HG03196 (cell line): Measurements from ENCODE around the gene ZBED6.
A peak's percentile ranks its signal among the peaks of the same experiment; 100 is the strongest.
"Not testable (repeated sequence)": the region's sequence is repeated elsewhere in the genome, so short reads cannot be mapped to it uniquely, and the experiment has no call there.

ENCODE experiments used
- ATAC-seq: cut with Tn5 transposase; IDR thresholded peaks from one replicate; pipeline ENCODE4 v1.9.1; 2021; ENCODE audit not compliant: unreplicated experiment

The ZBED6 gene

GRCh38 chr1:203795441-203796235 lies at the start of gene ZBED6, which contains the start of gene ZC3H11A:
Gene ZBED6, plus strand, starts transcription at chr1:203795623. Its CDS starts 1,900 bp downstream, at chr1:203797523.
Gene ZC3H11A, plus strand, starts transcription at chr1:203795623. Its CDS starts 21,448 bp downstream, at chr1:203817071.
- ATAC-seq = peak; percentile 98

GRCh38 chr1:203746281-203746680 lies 49.1 kb upstream of the ZBED6 start:
- no peak for ATAC-seq

- ATAC-seq = no peak
These were observed 44.4 kb upstream of the ZBED6 start for GRCh38 chr1:203751051-203751450.

- ATAC-seq = not testable (repeated sequence)
These were observed 43.6 kb upstream of the ZBED6 start for GRCh38 chr1:203751618-203752361.

- ATAC-seq = peak; percentile 47
These were observed 41.0 kb upstream of the ZBED6 start for GRCh38 chr1:203754455-203754864.

GRCh38 chr1:203756036-203756435 lies 39.4 kb upstream of the ZBED6 start:
- ATAC-seq = no peak

GRCh38 chr1:203758749-203759148 lies 36.7 kb upstream of the ZBED6 start:
- ATAC-seq = not testable (repeated sequence)

GRCh38 chr1:203760506-203760905 lies 34.9 kb upstream of the ZBED6 start:
- no peak for ATAC-seq

- ATAC-seq = not testable (repeated sequence)
These were observed 33.5 kb upstream of the ZBED6 start for GRCh38 chr1:203761958-203762357.

GRCh38 chr1:203763505-203763904 lies 31.9 kb upstream of the ZBED6 start:
- ATAC-seq = no peak

- no peak for ATAC-seq
These were observed 31.1 kb upstream of the ZBED6 start for GRCh38 chr1:203764105-203765028.

GRCh38 chr1:203765029-203765837 lies 30.2 kb upstream of the ZBED6 start, which contains the start of gene LAX1:
Gene LAX1, plus strand, starts transcription at chr1:203765183. Its CDS starts 383 bp downstream, at chr1:203765566.
- ATAC-seq = peak; percentile 87

- ATAC-seq = no peak
These were observed 27.2 kb upstream of the ZBED6 start for GRCh38 chr1:203768256-203768655.

- no peak for ATAC-seq
These were observed 25.7 kb upstream of the ZBED6 start for GRCh38 chr1:203769505-203770343.

GRCh38 chr1:203771901-203772301 lies 23.5 kb upstream of the ZBED6 start:
- ATAC-seq = no peak

GRCh38 chr1:203772836-203773235 lies 22.6 kb upstream of the ZBED6 start:
- no peak for ATAC-seq

GRCh38 chr1:203776636-203777035 lies 18.8 kb upstream of the ZBED6 start:
- ATAC-seq = no peak

- ATAC-seq = no peak
These were observed 17.8 kb upstream of the ZBED6 start for GRCh38 chr1:203777596-203777995.

- ATAC-seq = no peak
These were observed 17.3 kb upstream of the ZBED6 start for GRCh38 chr1:203778146-203778545.
